GM19239 (cell line): Measurements from ENCODE around the gene APOL3.
A peak's percentile ranks its signal among the peaks of the same experiment; 100 is the strongest.
"Not testable (repeated sequence)": the region's sequence is repeated elsewhere in the genome, so short reads cannot be mapped to it uniquely, and the experiment has no call there.

ENCODE experiments used
- DNase-seq: peaks from one replicate; pipeline ENCODE4 v3.0.0; 2011; ENCODE audit warnings: low spot score; ENCODE audit not compliant: insufficient read length
- FAIRE-seq: peaks from 2 replicates; lab custom pipeline; 2011; peaks lifted over from hg19 to GRCh38; lab: Jason Lieb, UNC

Gene APOL3, protein sequence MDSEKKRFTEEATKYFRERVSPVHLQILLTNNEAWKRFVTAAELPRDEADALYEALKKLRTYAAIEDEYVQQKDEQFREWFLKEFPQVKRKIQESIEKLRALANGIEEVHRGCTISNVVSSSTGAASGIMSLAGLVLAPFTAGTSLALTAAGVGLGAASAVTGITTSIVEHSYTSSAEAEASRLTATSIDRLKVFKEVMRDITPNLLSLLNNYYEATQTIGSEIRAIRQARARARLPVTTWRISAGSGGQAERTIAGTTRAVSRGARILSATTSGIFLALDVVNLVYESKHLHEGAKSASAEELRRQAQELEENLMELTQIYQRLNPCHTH

DNA sequence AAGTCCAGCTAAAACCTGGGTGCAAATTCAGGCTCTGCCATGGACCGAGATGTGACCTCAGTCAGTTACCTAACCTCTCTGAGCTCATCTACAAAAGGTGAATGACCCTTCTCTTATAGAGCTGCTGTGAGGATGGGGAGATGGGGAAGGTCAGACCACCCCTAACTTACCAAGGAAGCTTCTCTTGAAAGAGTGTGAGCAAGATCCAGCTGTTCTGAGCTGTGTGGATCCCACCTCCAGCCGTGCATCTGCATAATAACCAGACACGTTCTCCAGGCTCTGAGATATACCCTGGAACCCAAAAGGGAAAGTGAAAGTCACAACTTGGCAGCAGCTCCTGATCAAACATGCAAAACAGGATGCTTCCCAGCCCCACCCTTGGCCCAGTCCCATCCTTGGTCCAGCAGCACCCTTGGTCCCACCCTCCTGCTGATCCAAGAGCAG lies at the start of gene APOL3:
Gene APOL3, minus strand, starts transcription at position 257 of the 444 bp plus-strand sequence. CDS start 11,700 bp downstream, outside the sequence.
- FAIRE-seq: peak; percentile 96
- no peak for DNase-seq

DNA sequence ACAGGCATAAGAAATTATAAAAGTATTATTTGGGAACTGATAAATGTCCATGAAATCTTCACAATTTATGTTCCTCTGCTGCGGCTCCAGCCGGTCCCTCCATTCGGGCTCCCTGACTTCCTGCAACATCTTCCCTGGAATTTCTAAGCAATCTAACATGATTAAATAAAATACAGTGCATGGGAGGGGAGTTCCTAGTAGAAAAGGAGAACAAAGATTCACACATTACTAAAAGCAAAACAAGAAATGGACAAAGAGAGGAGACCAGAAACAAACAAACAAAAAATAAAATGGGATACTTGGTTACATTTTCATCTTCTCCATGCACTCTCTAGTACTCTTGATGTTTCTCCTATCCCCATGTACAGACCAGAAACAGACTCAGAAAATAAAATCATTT lies 49.7 kb upstream of the APOL3 start:
- no peak for DNase-seq
- FAIRE-seq: no peak

DNA sequence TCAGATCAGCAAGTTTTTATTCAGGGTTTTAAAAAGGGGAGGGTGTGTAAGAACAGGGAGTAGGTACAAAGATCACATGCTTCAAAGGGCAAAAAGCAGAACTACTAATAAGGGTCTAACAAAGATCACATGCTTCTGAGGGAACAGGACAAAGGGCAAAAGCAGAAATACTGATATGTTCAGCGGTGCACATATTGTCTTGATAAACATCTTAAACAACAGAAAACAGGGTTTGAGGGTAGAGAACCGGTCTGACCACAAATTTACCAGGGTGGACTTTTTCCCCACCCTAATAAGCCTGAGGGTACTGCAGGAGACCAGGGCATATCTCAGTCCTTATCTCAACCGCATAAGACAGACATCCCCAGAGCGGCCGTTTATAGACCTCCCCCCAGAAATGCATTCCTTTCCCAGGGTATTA lies 48.9 kb upstream of the APOL3 start:
- not testable (repeated sequence) for DNase-seq, FAIRE-seq

DNA sequence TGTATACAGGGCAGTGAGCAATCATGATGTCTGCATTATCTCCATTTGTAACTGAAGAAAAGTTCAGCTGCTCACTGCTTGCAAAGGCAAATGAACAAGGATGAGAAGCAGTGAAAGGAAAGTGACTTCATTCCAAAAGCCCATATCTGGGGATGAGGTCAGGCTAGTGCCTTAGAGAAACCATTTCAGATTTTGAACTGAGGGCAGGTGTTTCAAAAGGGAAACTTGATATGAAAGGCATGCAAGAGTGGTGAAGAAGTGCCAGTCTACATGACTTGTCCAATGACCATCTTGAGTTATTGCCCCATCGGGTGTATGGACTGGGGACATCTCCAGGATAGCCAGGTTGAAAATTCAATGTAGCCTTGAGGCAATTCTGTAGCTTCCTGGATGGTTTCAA lies 48.4 kb upstream of the APOL3 start:
- peak; percentile 65 for FAIRE-seq
- DNase-seq: no peak

DNA sequence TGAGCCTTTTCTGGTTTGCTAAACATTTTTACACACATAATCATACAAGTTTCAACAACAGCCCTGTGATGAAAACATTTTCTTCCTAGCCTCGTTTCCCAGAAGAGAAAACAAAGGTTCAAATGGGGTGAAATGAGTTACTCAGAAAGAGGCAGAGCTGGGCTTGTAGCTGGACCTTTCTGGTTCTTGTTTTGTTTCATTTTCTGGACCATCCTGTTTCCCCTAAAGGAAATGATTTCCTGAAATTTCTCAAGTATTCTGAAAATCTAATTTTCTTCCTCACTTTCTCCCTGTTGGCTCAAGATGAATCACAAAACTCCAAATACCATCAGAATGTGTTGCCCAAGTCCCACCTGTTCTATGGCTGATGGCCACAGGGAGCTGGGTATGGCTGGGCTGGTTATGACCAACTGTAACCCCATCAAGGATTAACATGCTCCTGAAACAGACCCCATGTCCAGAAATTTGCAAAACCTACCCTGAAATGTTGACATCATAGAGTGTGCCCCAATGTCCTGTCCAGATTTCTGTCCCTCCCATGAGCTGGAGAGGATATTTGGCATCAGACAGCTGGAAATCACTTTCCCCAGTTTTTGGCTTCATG lies 47.7 kb upstream of the APOL3 start:
- FAIRE-seq: no peak

DNA sequence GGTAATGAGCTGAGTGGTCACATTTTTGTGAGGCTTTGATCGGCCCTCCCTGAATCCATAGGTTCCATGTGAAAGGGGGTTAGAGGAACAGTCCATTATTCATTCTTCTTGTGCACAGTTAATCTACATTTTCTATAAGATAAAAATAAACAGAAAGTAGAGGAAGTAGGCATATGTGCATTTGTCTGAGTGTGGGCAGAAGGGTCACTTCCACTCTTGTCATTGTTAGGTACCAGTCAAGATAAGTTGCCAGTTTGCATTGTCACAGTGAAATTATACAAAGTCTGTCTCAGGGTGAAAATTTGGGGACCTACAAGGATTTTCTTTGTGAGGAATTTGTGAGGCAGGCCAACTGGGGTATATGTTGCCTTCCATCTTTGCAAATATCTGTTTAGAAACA lies 45.7 kb upstream of the APOL3 start:
- DNase-seq (no peak), FAIRE-seq (no peak)

More for the DNA sequence above, 47.7 kb upstream of the APOL3 start:
- no peak for DNase-seq

DNA sequence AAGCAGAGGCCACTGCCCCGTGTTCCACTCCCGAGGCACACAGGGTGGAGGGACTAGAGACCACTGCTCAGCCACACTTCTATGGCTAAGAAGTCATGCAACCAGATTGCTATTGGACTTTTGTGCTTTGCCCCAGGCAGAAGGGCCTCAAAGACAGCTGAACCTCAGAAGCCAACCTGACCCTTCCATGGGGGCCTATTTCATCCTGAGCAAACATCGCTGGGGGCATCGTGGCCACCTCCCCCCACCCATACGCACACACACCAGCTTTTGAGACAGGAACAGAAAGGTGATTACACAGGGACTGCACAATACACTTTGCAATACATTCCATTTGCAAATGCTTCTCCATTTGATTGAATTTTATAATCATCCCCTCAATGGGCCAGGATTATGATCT lies 45.0 kb upstream of the APOL3 start:
- not testable (repeated sequence) for FAIRE-seq, DNase-seq

DNA sequence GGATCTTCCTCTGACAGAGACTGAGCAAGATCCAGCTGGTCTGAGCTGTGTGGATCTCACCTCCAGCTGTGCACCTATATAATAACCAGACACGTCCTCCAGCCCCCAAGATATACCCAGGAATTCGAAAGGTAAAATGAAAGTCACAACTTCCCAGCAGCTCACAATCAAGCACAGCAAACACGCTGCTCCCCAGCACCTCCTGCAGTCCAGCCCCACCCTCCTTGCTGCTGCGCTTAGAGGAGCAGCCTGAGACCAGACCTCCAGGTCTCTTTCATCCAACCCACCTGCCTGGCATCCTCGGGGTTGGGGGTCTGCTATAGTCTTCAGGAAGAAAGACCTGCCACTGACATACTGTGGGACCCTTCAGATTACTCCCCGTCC lies 44.1 kb upstream of the APOL3 start:
- no peak for FAIRE-seq
- DNase-seq: no peak

DNA sequence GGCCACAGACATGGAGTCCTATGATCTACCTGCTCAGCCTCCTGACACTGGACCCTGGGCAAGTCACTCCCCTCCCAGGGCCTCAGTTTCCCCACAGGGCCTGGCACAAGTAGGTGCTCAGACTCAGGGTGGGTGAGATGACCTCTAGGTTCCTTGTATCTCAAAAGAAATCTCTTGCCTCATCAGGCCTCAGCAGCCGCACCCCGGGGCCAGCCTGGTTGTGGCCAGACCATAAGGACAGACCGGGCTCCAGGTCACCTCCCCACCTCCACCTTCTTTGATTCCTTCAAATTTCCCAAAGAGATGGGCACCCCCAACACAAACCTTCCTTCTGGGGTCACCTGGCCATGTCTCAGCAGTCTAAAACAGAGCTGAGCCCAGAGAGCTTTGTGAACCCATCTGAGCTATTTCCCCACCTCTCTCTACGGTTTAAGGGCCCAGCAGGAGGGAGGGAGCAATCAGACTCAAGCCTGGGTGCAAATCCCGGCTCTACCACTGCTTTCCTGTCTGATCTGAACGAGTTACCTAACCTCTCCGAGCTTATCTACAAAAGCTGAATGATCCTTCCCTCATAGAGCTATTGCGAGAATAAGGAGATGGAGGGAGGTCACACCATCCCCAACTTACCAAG lies 43.6 kb upstream of the APOL3 start:
- FAIRE-seq (no peak), DNase-seq (no peak)

DNA sequence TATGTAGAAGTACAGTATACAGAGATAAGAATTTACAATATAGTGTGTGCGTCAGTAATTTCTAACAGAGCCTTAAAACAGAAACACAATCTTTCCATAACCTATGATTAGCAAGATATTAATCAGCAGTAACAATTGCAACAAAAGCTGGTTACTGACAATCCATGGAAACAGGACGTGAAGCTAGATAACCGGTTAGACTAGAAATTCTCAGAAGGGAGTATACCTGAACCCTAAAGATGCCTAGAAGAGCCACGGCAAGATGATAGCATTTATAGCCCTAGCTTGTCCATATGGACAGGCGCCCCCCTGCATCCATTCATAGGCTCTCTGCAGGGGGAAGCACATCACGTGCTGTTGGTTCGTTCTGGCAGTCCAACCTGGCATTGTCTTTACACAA lies 42.9 kb upstream of the APOL3 start:
- not testable (repeated sequence) for FAIRE-seq, DNase-seq

DNA sequence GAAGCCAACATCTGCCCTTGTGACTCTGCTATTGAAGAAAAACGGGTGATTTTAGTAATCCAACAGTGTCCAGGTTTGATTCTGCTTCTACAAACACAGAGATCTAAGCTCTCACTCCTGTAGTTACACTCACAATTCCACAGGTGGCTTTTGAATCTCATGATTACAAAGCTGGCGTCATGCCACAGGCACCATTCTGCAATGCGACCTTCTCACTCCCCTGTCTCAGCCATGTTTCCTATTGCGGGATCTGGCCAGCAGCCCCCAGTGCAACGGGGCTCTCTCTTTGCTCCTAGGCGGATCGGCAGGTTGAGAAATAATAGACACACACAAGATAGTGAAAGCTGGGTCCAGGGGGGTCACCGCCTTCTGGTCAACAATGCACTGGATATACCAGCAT lies 42.4 kb upstream of the APOL3 start:
- not testable (repeated sequence) for FAIRE-seq, DNase-seq

DNA sequence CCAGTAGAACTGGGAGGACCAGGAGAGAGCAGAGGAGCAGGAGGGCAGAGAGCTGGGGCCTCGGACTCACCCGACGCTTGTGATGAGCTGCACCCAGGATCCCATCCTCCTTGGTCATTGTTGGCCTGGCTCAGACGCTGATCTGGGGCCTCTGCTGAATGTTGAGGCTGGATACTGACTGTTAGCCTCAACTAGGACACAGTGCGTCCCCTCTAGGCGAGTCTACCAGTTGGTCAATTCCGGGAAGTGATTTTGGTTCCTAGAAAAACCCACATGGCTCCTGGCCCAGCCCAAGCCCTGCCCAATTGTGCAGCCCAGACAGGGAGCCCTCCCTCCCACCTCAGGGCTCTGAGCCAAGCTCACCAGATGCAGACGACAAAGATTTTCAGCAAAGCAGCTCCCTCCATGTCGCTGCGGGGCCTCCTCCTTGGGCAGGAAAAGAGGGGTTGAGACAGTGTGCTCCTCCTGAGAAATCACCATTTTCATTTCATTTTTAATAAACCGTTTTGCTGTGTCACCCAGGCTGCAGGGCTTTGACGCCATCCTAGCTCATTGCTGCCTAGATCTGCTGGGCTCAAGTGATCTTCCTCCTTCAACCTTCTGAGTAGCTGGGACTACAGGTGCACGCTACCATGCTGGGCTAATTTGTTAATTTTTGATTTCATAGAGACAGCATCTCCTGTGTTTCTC lies 41.2 kb upstream of the APOL3 start, which contains the start of gene APOL4:
Gene APOL4, minus strand, starts transcription at position 180 of the 690 bp plus-strand sequence. Its CDS starts 75 bp downstream, at position 105.
- FAIRE-seq: no peak

DNA sequence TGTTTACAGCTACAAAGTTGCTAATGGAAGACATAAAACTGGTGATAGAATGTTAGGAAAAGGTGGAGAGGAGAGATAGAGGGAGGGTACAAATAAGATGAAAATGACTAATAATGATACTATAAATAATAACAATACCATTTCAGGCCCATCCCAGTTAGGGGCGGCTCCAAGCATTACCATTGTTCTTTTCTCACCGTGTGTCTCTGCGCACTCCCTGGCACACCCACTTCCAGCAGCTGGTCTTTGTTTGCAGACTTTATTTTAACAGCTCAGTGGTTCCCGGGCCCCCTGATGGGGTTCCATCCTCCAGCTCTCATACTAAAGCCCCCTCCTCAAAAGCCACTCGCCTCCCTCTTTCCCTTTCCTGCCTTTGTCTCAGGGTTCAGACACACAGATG lies 40.5 kb upstream of the APOL3 start:
- DNase-seq: not testable (repeated sequence)
- peak; percentile 37 for FAIRE-seq

More for the DNA sequence above, 41.2 kb upstream of the APOL3 start, which contains the start of gene APOL4:
- DNase-seq: no peak

DNA sequence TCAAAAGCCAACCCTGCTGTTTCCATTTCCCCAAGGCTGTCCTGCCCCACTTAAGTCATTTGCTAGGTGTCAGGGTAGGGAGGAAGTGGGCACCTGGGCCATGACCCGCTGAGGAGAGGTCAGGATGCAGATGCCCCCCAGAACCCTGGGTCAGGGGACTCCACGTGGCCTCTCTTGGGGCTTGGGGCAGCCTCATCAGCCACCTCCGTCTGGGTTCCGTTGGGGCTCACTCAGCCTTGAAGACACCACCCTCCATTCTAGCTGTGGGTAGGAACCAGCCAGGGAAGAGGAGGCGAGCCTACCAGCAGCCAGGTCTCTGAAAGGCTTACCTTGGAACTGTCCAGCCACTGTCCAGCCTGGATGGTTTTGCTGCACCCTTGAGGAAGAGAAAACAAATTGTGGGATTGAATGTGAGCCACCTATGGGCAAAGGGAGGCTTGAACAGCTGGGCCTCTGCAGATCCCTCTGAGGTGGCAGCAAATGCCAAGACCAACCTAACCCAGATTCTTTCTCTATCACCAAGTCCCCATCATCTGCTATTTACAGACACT lies 38.5 kb upstream of the APOL3 start:
- DNase-seq (no peak), FAIRE-seq (no peak)

DNA sequence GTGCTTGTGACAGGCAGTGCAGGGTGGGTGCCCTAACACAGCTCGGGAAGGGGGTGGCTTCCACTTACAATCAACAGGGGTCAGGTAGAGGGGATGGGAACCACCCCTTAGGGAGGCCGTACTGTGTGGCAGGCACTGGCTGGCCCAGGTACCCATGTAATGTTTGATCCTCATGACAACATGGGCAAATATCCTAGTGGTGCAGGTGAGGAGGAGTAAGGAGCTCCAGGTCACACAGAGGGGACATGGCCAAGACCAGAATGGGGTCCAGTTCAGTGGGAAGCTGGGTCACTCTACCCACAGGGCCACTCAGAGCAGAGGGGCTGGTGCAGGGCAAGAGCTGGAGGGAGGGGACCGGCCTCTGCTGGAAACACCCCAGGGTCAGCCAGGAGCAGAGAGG lies 38.0 kb upstream of the APOL3 start:
- DNase-seq: no peak
- FAIRE-seq: no peak

DNA sequence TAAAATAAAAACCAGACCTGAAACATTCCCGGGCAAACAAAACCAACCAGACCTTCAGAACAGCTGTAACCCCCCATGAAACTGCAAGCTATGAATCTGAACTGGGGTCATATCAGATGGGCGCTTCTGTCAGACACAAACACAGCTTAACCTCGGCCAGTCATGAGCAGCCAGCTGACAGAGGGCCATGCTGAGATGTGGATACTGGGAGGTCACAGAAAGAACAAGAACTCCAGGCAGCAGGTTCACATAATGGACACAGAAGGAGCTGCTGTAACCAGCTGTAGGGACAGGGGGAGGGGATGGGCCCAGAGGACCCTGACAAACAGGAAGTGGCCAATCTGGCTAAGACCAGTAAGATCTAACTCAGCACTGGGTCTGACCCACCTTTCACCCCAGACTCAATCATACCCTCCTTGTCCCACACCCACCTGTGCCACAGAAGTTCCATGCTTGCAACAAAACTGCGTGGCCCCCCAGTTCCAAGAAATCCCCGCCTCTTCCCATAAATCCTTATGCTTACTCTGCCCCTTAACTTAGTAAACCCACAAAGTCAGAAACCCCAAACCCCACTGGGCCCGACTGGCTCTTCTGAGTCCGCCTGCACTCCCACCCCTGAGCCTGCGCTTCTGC lies 37.1 kb upstream of the APOL3 start:
- FAIRE-seq: peak; percentile 4
- peak; percentile 23 for DNase-seq

DNA sequence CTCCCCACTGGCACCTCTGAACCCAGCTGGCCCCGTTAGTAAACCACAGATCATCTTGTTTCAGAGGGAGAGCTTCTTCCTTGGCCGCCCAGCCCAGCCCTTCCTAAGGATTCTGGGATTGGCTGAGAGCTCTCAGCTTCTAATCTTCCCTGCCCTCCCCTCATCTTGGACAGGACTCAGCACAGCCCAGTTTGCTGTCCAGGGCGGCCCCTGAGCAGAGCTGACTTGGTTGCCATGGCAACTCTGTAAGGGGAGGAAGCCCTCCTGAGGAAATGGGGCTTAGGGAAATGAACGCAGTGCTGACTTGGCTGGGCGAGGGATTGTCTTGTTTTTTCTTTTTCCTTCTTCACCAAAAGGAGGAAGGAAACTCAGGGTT lies 36.5 kb upstream of the APOL3 start:
- peak; percentile 92 for FAIRE-seq
- no peak for DNase-seq

DNA sequence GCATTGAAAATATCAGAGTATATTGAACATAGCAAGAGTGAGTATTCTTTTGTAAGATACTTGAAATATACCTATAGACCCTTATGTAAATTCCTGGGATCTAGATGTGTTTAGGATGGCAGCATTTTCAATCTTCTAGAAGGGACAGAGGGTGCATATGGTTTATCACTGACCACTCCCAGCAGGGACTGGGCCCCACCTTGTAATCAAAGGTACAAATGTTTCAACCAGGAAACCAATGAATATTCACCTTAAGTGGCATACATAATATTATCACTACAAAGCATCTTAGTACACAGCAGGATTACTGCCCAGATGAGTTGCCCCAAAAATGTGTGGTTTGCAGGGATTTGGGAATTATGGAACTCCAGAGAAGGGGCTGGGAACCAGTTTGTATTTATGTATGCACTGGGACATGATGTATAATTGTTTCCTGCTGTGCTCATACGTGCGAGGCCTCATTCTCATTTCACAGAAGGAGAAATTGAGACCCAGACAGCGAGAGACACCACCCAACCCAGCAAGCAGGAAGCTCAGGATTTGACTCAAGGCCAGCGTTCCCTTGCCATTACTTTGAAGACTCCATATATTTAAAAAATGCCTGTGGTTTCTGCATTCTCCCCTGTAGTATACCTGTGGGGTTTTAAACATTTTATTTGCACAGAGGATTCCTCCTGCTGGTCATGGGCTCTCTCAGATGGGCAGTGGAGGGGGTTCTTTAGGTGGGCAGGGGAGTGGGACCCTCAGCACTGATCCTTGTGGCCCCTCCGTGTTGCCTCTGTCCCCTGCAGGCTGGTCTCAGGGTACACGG lies 35.9 kb upstream of the APOL3 start:
- DNase-seq (no peak), FAIRE-seq (no peak)

DNA sequence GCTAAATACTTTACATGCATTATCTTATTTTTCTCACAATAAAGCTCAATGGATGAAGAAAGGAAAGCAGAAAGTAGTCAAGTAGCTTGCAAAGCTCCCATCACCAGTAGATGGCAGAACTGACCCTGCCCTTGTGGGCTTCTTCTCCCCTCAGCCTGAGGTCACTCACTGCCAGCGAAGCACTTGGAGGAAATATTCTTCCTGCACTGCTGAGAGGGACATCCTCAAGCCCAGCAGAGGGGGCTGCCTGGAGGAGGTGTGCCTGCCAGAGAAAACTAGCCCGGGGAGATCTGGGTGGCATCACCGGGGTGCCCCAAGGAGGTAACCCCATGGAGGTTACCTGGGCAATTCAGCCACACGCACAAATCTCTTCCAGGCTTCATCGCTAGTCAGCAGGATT lies 34.4 kb upstream of the APOL3 start:
- DNase-seq (peak; percentile 28), FAIRE-seq (peak; percentile 94)
